ENCODE results near the gene GALNT17.

GALNT17 gene

GRCh38 chr7:71511361-71511807, 379.4 kb downstream of the GALNT17 start:
- no peak for DNase-seq

- DNase-seq = no peak
Measured at GRCh38 chr7:71517940-71518699, 386.2 kb downstream of the GALNT17 start.

GRCh38 chr7:71518880-71519279, 386.9 kb downstream of the GALNT17 start:
- no peak for DNase-seq

- no peak for DNase-seq
Measured at GRCh38 chr7:71521506-71521905, 389.6 kb downstream of the GALNT17 start.

- DNase-seq = no peak
Measured at GRCh38 chr7:71526106-71526505, 394.2 kb downstream of the GALNT17 start.

- no peak for DNase-seq
Measured at GRCh38 chr7:71527213-71527612, 395.3 kb downstream of the GALNT17 start.

GRCh38 chr7:71535616-71536015, 403.7 kb downstream of the GALNT17 start:
- no peak for DNase-seq

- DNase-seq = no peak
Measured at GRCh38 chr7:71538210-71538609, 406.3 kb downstream of the GALNT17 start.

- no peak for DNase-seq
Measured at GRCh38 chr7:71539615-71540014, 407.7 kb downstream of the GALNT17 start.

- no peak for DNase-seq
Measured at GRCh38 chr7:71541707-71542353, 409.9 kb downstream of the GALNT17 start.

GRCh38 chr7:71543396-71543795, 411.5 kb downstream of the GALNT17 start:
- no peak for DNase-seq

- DNase-seq = no peak
Measured at GRCh38 chr7:71544816-71545215, 412.9 kb downstream of the GALNT17 start.

- DNase-seq = no peak
Measured at GRCh38 chr7:71547426-71547825, 415.5 kb downstream of the GALNT17 start.

GRCh38 chr7:71548746-71549145, 416.8 kb downstream of the GALNT17 start:
- no peak for DNase-seq

- DNase-seq = no peak
Measured at GRCh38 chr7:71553306-71553705, 421.4 kb downstream of the GALNT17 start.

- no peak for DNase-seq
Measured at GRCh38 chr7:71555758-71556157, 423.8 kb downstream of the GALNT17 start.

- no peak for DNase-seq
Measured at GRCh38 chr7:71558806-71559613, 427.1 kb downstream of the GALNT17 start.

GRCh38 chr7:71560354-71560995, 428.5 kb downstream of the GALNT17 start:
- no peak for DNase-seq

- no peak for DNase-seq
Measured at GRCh38 chr7:71563276-71563675, 431.3 kb downstream of the GALNT17 start.

- no peak for DNase-seq
Measured at GRCh38 chr7:71566376-71566775, 434.4 kb downstream of the GALNT17 start.

- no peak for DNase-seq
Measured at GRCh38 chr7:71566991-71567390, 435.0 kb downstream of the GALNT17 start.

- DNase-seq = no peak
Measured at GRCh38 chr7:71574153-71574860, 442.4 kb downstream of the GALNT17 start.
